Colon (tissue), 2 donors: ENCODE results near the gene GPR146.

Experiments
- FAIRE-seq: peaks from 2 replicates; lab custom pipeline; 2012; peaks lifted over from hg19 to GRCh38; lab: Jason Lieb, UNC
- donor health status: control.
- donor health status: control.

The GPR146 gene

DNA sequence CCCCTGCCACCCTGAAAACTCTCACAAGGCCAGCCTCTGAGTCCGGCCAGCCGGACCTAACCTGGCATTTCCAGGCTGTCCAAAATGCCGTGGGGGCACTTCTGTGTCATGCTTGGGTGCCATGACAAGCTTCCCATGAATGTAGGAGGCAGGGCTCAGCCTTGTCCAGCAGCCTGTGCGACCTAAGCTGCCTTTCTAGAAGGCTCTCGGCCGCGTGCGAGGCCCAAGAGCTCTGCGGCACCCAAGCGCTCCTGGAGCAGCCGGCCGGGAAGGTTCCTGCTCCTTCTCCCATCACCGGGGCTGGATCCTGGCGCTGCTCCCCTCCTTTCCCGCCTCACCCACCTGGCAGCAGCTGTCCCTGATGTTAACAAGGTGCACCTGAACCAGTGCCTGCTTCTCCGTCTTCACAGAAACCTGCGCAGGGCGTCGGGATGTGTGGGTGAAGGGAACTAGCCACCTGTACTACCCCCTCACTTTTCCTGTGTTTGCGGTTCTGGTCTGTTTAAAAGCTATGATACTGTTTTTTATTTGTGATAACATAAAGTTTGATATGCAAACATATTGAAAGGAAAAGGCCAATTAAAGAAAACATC, 49.7 kb downstream of the GPR146 start:
- no peak for FAIRE-seq

DNA sequence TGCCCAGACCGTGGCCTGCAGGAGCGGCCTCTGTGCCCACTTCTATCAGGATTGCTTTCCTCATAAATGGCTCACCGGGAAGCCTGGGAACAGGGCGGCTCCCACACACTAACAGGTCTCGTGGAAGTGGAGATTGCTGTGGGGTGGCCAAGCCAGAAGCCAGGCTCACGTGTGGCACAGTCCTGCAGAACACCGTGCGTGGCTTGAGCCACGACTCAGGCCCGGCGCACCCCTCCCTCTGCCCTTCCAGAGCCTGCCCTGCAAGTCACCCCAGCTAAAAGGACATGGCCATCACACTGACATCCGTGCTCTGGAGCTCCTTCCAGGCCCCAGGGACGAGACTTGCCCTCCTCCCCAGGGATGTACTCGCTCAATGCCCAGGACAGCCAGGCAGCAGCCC, 50.5 kb downstream of the GPR146 start:
- no peak for FAIRE-seq

DNA sequence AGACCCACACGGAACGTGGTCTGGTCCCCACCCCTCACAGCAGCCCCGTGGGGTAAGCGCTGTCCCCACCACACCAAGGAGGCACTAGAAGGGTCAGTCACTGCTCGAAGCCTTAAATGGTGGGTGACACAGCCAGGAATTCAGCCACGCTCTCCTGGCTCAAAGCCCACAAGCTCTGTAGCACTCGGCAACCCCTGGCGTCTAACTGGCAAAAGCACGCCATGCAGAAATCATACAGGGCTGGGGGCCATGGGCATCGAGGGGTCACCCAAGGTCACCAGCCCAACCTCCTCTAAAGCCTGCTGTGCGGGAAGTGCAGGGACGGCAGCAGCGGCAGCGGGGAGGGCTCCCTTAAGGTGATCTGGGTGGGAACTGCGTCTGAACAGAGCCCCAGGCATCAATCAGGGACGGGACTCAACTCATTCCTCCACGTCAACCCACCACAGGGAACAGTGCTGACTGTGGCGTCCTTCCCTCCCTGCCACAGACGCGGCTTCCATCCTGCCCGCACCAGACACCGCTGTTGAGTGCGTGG, 51.3 kb downstream of the GPR146 start:
- FAIRE-seq: no peak

DNA sequence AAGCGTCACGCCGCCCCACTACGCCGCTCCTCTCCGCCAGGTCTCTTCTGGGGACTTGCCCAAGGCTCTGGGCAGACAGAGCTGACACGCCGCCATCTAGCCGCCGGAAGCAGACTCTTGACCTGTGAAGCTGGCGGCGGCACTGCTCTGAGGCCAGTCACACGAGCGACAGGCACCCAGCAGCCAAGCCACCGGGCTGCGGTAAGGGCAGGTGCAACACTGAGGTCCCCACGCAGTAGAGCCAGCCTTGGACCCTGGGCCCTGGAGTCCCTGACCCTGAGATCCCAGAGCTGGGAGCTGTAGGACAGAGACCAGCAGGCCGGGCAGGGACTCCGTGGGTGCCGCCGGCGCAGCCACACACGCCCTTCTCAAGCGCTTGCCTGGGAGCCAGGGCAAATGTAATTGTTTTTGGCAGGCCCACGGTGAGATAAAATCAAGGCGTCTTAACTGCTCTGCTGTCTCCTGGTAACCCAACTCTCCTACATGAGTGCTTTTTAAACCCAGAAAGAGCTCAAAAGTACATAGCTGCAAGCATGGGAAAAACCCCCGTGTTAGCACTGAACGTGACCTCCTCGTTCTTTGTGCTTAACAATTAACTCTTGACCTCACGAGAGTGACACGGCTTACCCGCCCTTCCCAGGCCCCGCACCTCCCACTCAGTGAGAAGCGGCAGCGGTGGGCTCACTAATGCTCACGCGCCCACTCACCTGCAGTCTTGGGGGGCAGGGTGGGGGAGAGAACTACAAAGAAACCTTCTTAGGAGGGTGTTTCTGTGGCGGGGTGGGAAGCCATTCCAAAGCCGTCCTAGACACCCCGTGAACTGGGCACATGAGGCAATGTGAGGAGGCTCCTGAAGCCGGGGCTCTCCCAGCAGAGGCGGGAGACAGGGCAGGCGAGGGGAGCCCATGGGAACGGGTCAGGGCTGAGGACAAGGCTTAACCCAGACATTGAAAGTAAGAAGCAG, 52.1 kb downstream of the GPR146 start:
- FAIRE-seq: no peak

DNA sequence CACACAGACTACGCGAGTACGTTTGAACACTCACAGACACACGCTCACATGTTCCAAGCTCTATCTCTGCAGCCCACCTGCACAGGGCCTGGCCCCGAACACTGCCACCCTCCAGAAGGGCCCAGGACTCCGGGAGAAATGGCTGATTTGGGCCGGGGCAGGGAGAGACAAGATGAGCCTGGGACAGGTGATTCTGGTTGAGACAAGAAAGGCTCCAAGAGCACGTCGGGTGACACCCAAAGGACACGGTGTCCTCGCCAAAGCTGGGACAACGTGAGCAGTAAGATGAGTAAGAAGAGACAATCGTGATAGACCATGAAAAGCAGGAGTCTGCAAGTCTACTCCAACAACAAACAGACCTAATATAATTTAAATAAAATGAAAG, 52.8 kb downstream of the GPR146 start:
- no peak for FAIRE-seq

DNA sequence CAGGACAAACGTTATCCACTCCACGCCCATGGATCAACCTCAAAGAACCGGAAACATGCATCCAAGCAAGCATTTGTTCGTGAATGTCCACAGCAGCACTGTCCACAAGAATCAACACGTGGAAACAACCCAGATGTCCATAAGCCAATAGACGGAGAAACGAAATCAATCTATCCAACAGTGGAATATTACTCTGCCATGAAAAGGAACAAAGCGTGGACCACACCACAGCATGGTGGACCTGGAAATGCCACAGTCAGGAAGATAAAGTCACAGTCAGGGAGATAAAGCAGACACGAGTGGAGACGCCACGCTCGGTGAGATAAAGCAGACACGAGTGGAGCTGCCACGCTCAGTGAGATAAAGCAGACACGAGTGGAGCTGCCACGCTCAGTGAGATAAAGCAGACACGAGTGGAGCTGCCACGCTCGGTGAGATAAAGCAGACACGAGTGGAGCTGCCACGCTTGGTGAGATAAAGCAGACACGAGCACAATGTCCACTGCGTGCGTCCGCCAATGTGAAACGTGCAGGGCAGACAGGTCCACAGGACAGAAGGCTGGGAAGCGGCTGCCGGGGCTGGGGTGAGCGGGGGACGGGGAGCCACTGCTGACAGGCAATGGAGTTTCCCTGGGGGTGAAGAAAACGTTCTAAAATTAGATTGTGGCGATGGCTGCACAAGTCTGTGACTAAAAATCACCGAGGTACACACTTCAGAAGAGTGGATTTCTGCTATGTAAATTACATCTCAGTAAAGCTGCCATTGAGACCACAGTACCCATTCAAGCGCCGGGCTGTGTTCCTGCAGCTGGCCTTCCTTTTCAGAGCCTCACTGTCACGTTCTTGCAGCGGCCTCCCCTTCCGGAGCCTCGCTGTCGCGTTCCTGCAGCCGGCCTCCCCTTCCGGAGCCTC, 54.2 kb downstream of the GPR146 start:
- FAIRE-seq: no peak

DNA sequence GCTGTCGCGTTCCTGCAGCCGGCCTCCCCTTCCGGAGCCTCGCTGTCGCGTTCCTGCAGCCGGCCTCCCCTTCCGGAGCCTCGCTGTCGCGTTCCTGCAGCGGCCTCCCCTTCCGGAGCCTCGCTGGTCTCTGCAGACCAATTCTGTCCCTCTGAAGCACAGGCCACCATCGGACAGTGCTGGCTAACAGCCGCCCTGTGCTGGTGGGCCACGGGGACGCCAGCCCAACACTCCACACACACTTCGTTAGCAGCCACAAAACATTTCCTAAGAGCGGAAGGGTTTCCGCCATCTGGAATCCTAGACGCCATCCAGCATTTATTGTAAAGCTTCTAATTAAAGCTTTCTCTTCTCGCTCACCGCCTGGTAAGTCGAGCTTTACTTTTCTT, 54.8 kb downstream of the GPR146 start:
- no peak for FAIRE-seq

DNA sequence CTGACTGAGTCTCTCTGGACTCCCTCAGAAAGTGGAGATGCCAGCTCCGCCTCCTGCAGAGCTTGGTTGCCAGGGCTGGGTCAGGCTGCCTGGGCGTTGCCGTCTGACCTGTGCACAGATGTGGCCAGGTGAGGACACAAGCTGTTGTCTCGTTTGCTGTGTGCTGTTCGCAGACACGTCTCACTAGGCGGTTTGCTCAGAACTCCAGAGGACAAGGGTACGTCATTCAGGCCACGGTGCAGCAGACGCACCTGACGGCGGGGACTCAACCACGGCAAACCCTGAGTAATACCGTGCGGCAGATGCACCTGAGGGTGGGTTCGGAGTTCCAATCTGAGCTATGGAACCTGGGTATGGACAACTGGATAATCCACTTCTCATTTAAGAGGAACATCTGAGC, 55.3 kb downstream of the GPR146 start:
- FAIRE-seq: no peak

DNA sequence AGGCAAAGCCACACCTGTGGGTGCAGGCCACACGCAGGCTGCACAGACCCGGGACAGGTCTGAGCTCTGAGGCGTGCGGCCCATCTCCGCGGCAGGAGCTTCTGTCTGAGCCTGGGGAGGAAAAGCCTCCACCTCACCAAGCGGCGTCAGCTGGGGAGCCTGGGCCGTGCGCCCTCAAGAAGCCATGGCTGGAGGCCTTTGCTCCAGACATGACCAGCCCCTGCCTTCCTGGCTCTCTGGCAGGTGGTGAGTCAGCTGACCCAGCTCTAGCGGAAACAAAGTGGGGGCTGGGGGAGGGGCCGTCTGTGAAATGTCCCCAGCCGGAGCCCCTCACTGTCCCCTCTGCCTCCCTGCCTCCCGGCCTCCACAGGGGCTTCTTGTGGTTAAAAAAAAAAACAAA, 56.0 kb downstream of the GPR146 start:
- no peak for FAIRE-seq

DNA sequence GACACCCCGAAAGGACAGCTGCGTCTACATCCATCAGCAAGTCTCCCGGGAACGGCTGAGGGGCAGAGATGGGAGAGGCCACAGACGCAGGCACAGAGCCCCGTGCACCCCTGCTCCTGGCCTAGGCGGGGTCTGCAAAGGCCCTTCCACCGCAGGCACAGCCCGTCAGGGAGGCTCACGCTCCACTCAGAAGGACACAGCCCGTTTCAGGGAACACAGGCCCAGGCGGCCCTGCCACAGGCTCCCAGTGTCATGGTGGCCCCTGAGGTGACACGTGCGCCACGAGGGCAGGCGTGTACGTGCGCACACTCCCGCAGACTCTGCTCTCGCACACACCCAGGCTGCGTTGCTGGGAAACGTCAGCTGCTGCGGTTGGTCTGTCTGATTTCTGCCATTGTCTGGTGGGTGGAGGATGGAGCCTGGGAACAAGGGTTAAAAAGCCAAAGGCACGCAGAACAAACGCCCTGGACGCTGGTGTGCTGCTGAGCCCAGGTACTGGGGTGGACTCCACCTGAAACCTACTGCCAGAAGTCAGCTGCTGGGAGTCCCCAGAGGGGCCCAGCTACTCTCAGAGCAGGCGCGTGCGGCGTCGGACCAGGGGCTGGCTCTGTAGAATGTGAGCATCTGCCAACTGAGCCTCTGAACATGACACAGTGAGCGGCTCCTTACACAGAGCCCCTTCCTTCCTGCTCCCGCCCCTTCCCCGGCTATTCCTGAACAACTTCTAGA, 56.7 kb downstream of the GPR146 start:
- FAIRE-seq: no peak

DNA sequence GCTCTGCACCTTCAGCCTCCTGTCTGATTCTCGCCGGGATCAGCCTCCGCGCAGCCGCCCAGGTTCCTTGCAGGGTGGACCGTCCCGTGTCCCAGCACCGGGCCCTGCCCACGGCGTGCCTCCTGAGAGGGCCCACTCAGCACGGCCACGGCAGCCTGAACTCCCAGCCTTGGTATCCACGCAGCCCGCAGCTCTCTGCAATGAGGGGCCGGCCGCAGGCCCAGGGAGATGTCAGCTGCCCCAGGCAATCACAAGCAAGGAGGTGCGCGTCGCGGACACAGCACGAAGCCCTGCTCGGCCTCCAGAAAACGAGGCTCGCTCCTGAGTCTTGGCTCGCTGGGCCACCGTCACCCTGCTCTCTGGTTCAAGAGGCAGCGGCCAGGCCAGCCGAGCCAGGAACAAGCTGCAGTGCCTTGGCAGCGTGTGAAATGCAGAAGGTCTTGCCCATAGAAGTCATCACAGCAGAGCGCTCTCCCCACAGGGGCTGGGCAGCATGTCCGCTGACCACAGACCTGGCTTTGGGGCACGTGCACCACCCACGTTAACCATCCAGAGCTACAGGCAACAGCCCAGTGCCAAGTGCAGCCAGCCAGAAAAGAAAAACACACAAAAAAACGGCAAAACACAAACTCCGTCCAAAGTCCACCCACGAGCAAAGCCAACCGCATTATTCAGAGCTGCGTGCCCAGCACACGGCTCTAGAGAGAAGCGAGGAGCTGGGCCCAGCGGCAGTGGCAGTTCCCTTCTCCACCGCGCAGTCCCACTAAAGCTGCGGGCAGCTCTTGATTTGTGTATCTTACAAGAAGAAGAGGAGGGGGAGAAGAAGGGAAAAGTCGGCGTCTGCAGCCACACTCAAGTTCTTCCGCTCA, 57.5 kb downstream of the GPR146 start:
- FAIRE-seq: no peak

DNA sequence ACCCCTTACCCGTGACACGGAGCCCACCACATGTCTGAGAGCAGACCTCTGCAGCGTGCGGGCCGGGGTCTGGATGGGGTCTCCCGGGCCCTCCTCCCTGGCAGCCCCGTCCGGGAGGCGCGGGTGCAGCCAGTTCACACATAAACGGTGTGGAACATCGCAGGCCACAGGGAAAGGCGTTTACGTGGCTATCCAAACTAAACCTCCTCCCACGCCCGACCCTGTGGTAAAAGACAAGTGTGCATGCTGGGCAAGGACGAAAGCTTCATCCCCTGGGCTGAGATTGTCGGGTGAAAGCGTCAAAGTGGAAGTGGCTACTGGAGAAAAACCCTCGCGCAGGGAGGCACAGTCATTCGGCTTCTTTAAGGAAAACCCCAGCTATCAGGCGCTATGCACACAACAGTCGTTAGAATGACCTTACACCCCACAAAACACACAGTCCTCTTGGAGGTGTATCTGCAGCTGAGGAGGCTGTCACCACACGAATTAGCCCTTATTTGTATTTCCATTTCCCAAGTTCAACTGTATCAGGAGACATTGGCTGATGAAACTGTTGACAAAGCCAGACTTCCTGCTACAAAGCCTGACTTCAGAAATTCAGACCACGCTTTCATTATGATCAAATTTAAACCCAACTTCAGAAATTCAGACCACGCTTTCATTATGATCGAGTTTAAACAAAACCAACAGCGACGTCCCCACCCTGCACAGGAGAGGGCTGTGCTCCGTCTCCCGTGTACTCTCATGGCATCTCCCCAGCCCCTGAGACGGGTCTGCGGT, 58.9 kb downstream of the GPR146 start:
- no peak for FAIRE-seq

DNA sequence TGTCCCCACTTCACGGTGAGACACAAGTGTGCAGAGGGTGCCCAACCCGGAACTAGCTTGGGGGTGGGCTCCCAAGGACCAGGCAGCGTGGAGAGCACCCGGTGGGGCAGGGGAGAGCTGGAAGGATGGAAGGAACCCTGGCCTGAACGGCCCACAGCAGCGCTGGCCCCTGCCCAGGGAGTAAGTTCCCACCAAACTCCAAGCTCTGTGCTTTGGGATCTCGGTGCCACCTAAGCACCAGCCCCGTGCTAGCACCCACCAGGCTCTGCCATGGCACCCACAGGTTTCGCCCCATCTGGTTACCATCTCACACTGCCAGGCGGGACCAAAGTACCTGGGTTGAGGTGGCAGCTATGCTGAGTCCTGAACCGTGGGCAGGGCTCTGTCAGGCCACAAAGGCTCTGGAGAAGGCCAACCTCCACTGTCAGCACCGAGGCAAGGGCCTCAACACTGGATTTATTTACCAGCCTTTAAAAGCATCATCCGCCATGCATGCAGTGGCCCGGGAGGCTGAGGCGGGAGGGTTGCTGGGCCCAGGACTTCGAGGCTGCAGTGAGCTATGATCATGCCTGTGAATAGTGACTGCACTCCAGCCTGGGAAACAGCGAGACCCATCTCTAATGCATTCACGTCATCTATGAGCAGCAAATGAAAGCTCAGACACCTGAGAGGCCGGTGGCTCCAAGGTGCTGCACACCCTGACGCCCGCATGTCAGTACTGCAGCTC, 59.6 kb downstream of the GPR146 start:
- FAIRE-seq: no peak

DNA sequence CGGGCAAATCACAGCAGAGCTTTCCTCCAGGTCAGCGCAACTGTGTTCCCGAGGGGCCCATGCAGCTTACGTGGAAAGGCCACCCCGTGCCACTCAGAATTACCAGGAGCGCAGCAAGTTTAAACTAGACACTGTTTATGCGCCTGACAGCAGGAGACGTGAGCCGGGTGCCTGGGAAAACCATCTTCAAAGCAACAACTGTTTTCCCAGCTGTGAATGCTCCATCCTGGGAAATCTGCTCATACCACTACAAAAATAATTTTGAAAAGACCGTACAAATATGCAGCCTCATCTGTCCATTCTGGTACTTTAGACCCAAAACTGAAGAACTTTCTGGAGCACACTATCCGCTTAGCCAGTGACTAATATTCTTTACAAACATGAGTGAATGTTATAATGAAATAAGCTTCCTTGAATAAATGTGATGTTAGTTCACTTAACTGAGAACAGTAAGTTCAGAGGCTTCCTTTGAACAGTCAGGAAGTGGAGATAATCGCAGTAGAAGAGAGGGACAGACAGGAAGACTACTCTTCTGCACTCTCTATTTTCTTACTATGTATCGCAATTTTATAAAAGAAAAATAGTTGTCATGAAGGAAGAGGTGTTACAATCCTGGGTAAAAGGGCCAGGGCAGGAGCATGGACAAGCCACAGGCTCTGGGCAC, 60.3 kb downstream of the GPR146 start:
- no peak for FAIRE-seq

DNA sequence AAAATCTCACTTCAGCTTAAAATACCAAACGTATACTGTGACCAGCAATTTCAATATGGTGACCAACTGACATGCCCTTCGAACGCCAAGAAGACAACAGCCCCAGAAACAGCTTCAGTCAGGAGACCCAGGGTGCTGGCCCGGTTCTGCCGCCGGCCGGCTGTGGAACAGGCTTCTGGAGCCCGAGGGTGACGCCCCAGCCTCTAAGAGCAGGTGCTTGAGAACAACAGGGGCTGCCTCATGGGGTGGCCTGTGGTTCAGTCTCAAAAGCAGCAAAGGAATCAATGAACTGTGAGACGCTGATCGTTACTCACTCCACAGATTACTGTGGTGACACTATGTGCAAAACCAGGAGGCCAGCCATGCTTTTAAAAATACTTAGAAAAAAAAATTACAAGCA, 60.8 kb downstream of the GPR146 start:
- no peak for FAIRE-seq

DNA sequence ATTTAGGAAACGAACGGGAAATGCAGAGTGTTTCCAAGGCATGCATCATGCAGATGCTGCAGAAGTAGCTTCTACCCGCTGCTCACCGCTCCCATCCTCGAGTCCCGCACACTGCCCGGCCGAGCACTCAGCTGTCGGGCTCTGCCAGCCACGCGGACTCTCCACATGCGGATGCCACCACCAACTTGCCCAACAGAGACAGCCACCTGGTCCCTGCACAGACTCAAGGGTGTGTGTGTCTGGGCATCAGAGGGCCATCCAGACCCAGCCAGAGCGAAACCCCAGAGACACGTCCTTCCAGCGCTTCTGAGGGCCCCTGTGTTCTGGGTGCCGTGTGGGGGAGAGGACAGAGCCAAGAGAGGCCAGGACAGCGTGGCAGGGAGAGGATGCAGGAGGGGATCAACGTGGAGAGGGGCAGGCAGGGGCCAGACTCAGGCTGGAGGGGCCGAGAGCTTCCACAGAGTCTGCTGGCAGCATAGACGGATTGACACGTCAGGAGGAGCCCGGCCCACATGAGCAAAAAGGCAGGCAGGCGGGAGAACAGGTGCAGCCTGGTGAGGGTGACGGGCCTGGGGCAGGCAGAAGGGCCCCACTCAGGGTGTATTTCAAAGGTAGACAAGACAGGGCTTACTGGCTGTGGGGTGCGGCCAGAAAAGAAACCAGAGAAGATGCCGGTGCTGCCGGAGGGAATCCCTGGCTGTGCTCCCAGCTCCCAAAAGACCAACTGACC, 61.9 kb downstream of the GPR146 start:
- FAIRE-seq: no peak

DNA sequence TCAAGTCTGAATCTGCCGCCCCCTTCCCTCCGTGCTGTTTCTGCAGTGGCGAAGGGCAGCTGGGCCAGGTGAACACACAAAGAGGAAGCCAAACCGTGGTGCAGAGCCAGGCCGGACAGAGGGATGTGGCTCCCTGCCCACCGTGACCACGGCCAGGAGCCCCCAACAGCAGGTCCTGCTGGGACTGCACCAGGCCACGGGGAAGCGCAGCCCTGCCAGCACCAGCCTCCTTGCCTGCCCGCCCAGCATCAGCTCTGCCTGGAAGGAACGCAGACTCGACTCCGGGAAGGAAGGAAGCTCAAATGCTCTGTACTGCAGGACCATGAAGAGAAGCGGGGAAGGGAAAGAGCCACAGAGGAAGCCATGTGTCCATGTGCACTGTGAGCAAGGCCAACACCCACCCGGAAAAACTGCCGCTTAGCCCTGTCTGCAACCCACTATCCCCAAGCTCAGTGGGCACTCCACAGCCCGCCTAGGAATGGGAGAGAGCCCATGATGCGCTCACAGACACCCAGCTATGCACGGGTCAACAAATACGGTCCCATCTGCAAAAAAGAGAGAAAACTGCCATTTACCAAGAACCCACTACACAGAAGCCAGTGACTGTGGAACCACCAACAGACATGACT, 62.6 kb downstream of the GPR146 start:
- no peak for FAIRE-seq
